SU-DHL-6 (cell line): Measurements from ENCODE around the gene SETD1B.

Source experiments
- EZH2phosphoT487 ChIP-seq: fragments of 200-600 bp; sonication (generic), shearing (Covaris generic); conservative IDR thresholded peaks from 2 replicates; pipeline ENCODE4 v1.6.1; 2018; ENCODE audit warnings: mild to moderate bottlenecking, antibody characterized with exemption, low read length, moderate library complexity, mixed read lengths
- TF ChIP-seq, protein P1 (sequence below): fragments of 200-600 bp; sonication (generic); IDR thresholded peaks from one replicate; pipeline ENCODE4 v1.5.1; 2017; ENCODE audit warnings: antibody characterized with exemption, mild to moderate bottlenecking, low read length, moderate library complexity; ENCODE audit not compliant: insufficient read depth, poor library complexity, severe bottlenecking

- TF ChIP-seq, protein P1, sequence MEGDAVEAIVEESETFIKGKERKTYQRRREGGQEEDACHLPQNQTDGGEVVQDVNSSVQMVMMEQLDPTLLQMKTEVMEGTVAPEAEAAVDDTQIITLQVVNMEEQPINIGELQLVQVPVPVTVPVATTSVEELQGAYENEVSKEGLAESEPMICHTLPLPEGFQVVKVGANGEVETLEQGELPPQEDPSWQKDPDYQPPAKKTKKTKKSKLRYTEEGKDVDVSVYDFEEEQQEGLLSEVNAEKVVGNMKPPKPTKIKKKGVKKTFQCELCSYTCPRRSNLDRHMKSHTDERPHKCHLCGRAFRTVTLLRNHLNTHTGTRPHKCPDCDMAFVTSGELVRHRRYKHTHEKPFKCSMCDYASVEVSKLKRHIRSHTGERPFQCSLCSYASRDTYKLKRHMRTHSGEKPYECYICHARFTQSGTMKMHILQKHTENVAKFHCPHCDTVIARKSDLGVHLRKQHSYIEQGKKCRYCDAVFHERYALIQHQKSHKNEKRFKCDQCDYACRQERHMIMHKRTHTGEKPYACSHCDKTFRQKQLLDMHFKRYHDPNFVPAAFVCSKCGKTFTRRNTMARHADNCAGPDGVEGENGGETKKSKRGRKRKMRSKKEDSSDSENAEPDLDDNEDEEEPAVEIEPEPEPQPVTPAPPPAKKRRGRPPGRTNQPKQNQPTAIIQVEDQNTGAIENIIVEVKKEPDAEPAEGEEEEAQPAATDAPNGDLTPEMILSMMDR: no peak
- TF ChIP-seq EZH2phosphoT487: no peak
These were observed 57.9 kb downstream of the SETD1B start for GRCh38 chr12:121861636-121862254.
